RWPE2 (cell line): ENCODE results near the gene LDB1.

Experiments used
- ATAC-seq: fragments of 200-7000 bp; cut with Tn5 transposase; 3 replicates; pipeline ENCODE4 v1.9.1; 2021; ENCODE audit warnings: low read depth
- DNase-seq: peaks from one replicate; pipeline ENCODE4 v3.0.0-alpha.2; 2020; ENCODE audit warnings: low spot score
- H3K27ac ChIP-seq: fragments of 450-650 bp; 2 replicates; pipeline ENCODE4 v1.5.1; 2017; ENCODE audit warnings: mild to moderate bottlenecking; ENCODE audit not compliant: poor library complexity, severe bottlenecking
- H3K27me3 ChIP-seq: fragments of 250-450 bp; sonication (Bioruptor Pico); 2 replicates; pipeline ENCODE4 v1.5.1; 2021; ENCODE audit warnings: mild to moderate bottlenecking, moderate library complexity; ENCODE audit not compliant: insufficient read depth, poor library complexity, severe bottlenecking
- H3K36me3 ChIP-seq: fragments of 250-450 bp; sonication (Bioruptor Pico); 2 replicates; pipeline ENCODE4 v1.5.1; 2020; ENCODE audit warnings: low read depth, mild to moderate bottlenecking, moderate library complexity
- H3K4me1 ChIP-seq: fragments of 250-450 bp; sonication (Bioruptor Pico); 2 replicates; pipeline ENCODE4 v1.5.1; 2021; ENCODE audit warnings: mild to moderate bottlenecking, moderate library complexity; ENCODE audit not compliant: insufficient read depth, poor library complexity, severe bottlenecking
- H3K4me3 ChIP-seq: fragments of 250-450 bp; sonication (Bioruptor Pico); 2 replicates; pipeline ENCODE4 v1.5.1; 2021; ENCODE audit warnings: mild to moderate bottlenecking, moderate library complexity; ENCODE audit not compliant: severe bottlenecking
- H3K9me3 ChIP-seq: fragments of 250-450 bp; sonication (Bioruptor Pico); 2 replicates; pipeline ENCODE4 v1.5.1; 2021; ENCODE audit warnings: mild to moderate bottlenecking, moderate library complexity; ENCODE audit not compliant: severe bottlenecking
- CTCF ChIP-seq: fragments of 450-650 bp; IDR thresholded peaks from one replicate; pipeline ENCODE4 v1.5.1; 2017; ENCODE audit warnings: mild to moderate bottlenecking, moderate library complexity; ENCODE audit not compliant: poor library complexity, severe bottlenecking

LDB1 gene

DNA sequence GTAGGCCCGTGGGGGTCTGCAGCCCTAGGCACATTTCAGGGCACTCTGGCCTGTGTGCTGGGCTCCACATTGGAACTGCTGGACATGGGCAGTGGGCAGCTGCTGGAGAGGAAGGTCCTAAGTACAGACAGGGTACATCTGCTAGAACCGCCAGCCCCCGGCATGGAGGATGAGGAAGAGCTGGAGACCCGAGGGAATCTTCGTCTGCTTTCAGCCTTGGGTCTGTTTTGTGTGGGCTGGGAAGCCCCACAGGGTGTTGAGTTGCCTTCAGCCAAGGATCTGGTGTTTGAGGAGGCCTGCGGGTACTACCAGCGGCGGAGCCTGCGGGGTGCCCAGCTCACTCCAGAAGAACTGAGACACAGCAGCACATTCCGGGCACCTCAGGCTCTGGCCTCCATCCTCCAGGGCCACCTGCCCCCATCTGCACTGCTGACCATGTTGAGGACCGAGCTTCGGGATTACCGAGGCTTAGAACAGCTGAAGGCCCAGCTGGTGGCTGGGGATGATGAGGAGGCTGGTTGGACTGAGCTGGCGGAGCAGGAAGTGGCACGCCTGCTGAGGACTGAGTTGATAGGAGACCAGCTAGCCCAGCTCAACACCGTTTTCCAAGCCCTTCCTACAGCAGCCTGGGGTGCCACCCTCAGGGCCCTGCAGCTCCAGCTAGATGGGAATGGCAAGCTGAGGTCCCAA is 53.6 kb downstream of the LDB1 start:
- peak overlapping the region; percentile 53 for H3K4me3 ChIP-seq
- no peaks in the 10 kb centered on the region for H3K9me3 ChIP-seq
- no peak for DNase-seq
- no peak for TF ChIP-seq CTCF
- H3K27ac ChIP-seq, result peak overlapping the region; percentile 62
- H3K36me3 ChIP-seq, result peaks cover 8% of the 10 kb centered on the region; the same call in 1 of the 2 replicates
- no peaks in the 10 kb centered on the region for H3K27me3 ChIP-seq
- peaks cover 4% of the 10 kb centered on the region for H3K4me1 ChIP-seq
- ATAC-seq, result no peak

GRCh38 chr10:102065561-102066398 is 54.4 kb downstream of the LDB1 start:
- Histone ChIP-seq H3K27ac (peak overlapping the region; percentile 62), H3K27me3 (no peaks in the 10 kb centered on the region), H3K4me3 (peak overlapping the region; percentile 53), H3K36me3 (peaks cover 8% of the 10 kb centered on the region; the same call in 1 of the 2 replicates), H3K9me3 (no peaks in the 10 kb centered on the region), H3K4me1 (peaks cover 4% of the 10 kb centered on the region)
- no peak for TF ChIP-seq CTCF
- peak; percentile 27 for ATAC-seq
- DNase-seq, result no peak

GRCh38 chr10:102064868-102065560 is 55.2 kb downstream of the LDB1 start, which contains the start of gene HPS6:
TSS of gene HPS6 (plus strand) at chr10:102065349. CDS start at chr10:102065475, 126 bp downstream.
- H3K4me1 ChIP-seq, result peaks cover 4% of the 10 kb centered on the region
- TF ChIP-seq CTCF, result peak; percentile 58
- H3K9me3 ChIP-seq, result no peaks in the 10 kb centered on the region
- H3K27ac ChIP-seq, result peak within 1 kb of the TSS; percentile 62
- ATAC-seq (peak; percentile 96), DNase-seq (peak; percentile 87)
- no peaks in the 10 kb centered on the region for H3K27me3 ChIP-seq
- H3K4me3 ChIP-seq, result peak within 1 kb of the TSS; percentile 53
- H3K36me3 ChIP-seq, result peaks cover 8% of the 10 kb centered on the region; the same call in 1 of the 2 replicates

- H3K9me3 ChIP-seq, result no peaks in the 10 kb centered on the region
- no peak for DNase-seq
- H3K36me3 ChIP-seq, result peaks cover 8% of the 10 kb centered on the region; the same call in 1 of the 2 replicates
- TF ChIP-seq CTCF, result no peak
- peak overlapping the region; percentile 62 for H3K27ac ChIP-seq
- no peak for ATAC-seq
- peak overlapping the region; percentile 53 for H3K4me3 ChIP-seq
- H3K27me3 ChIP-seq, result no peaks in the 10 kb centered on the region
- peaks cover 4% of the 10 kb centered on the region for H3K4me1 ChIP-seq
Measured at GRCh38 chr10:102064503-102064867, 55.7 kb downstream of the LDB1 start.
